WTC11 (cell line): ENCODE measurements around the gene CPHXL2.

Source experiments
- ATF1 ChIP-seq: sonication (generic); formaldehyde crosslinking; IDR thresholded peaks from 2 replicates; pipeline ENCODE4 v1.8.1; 2023; ENCODE audit warnings: mild to moderate bottlenecking, moderate library complexity, missing genetic modification reagents
- CREB1 ChIP-seq: sonication (generic); formaldehyde crosslinking; IDR thresholded peaks from 2 replicates; pipeline ENCODE4 v1.8.0; 2023; ENCODE audit warnings: mild to moderate bottlenecking, missing genetic modification reagents
- CTCF ChIP-seq: fragments of 200-600 bp; IDR thresholded peaks from 2 replicates; pipeline ENCODE4 v1.8.0; 2022; ENCODE audit warnings: antibody characterized with exemption
- JAZF1 ChIP-seq: fragments of 250-450 bp; sonication (Bioruptor Pico); IDR thresholded peaks from 2 replicates; pipeline ENCODE4 v1.9.0; 2021; ENCODE audit warnings: moderate library complexity, mild to moderate bottlenecking, inconsistent platforms
- SOX15 ChIP-seq: fragments of 250-450 bp; sonication (Bioruptor Pico); IDR thresholded peaks from 2 replicates; pipeline ENCODE4 v1.9.0; 2021; ENCODE audit warnings: mild to moderate bottlenecking
- TP53 ChIP-seq: sonication (generic); formaldehyde crosslinking; IDR thresholded peaks from 2 replicates; pipeline ENCODE4 v1.8.1; 2023; ENCODE audit warnings: mild to moderate bottlenecking, missing genetic modification reagents
- ZNF232 ChIP-seq: sonication (generic); formaldehyde crosslinking; IDR thresholded peaks from 2 replicates; pipeline ENCODE4 v1.8.0; 2022; ENCODE audit warnings: mild to moderate bottlenecking, missing genetic modification reagents
- ZNF263 ChIP-seq: sonication (generic); formaldehyde crosslinking; IDR thresholded peaks from 2 replicates; pipeline ENCODE4 v1.8.1; 2022; ENCODE audit warnings: low read depth, mild to moderate bottlenecking, moderate library complexity, missing genetic modification reagents

GRCh38 chr16:75635036-75635435 lies 41.8 kb downstream of the CPHXL2 start:
- TF ChIP-seq CTCF (no peak), ZNF263 (no peak), TP53 (CRISPR knock-in tag) (no peak), CREB1 (CRISPR knock-in tag) (no peak), ZNF232 (no peak), ATF1 (CRISPR knock-in tag) (no peak), JAZF1 (no peak), SOX15 (CRISPR knock-in tag) (no peak)
